NCI-H345 (cell line): ENCODE measurements around the gene STK4.

Experiments used
- DNase-seq: peaks from one replicate; lab custom pipeline; 2025; lab: John Stamatoyannopoulos, UW

Gene STK4

GRCh38 chr20:45111799-45112471 is 145.6 kb downstream of the STK4 start:
- DNase-seq, result no peak

- no peak for DNase-seq
Observed at GRCh38 chr20:45112754-45113153, 146.4 kb downstream of the STK4 start.

DNA sequence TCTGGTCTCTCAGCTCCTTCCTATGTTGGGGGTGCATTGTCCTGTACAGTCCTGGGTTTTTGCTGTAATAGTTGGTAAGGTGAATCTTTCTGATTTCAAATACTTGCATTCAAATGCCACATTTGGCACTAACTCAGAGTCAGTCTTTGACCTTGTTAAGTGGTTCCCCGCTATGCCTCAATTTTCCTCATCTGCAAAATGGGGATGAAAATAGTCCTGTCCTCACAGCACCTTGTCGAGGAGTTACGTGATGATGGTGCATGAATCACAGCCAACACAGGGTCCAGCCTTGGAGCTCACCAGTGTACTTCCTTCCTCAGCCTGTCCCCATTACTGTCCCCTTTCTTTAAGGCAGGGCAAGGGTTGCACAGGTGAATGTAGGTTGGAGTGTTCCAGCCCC is 147.6 kb downstream of the STK4 start:
- DNase-seq, result no peak

DNA sequence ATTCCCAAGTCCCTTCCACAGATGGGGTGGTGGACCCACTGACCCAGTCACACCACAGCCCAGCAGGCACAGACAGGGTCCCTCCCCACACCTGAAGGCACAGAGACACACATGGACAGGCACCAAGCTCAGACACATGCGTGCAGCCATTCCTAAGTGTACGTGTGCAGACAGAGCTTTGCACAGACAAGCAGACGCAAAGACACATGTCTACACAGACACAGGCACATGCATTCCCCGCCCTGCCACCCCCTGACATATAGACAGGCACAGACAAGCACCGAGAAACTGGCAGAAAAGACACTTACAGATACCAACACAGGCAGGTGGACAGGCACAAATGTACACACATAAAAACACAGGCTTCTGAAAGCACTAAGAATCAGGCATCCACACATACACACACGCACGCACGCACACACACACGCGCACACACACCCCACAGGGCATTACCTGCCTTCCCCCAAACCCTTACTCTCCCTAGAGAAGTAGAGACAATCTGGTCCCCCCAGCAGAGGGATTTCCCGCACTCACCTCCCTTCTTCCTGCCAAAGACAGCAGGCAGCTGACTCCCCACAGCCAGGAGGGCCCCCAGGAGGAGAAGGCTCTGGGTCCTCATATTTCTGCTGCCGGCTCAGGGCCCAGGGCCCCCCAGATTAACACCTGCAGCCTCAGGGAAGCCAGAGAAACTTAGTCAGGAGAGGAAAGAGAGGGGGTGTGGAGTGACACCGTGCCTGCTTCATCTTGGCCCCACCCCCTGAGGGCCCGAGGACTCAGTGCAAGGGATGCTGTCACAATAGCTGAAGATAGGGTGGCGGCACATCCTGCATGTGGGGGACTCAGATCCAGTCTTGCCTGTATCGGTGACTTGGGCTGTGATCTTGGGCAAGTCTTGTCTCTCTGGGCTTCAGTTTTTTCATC is 148.4 kb downstream of the STK4 start, which contains the start of gene WFDC5:
Gene WFDC5, minus strand, starts transcription at position 710 of the 921 bp plus-strand sequence. Its CDS starts 91 bp downstream, at position 619.
- DNase-seq, result no peak

- no peak for DNase-seq
Observed at GRCh38 chr20:45115386-45115774, 149.1 kb downstream of the STK4 start.

GRCh38 chr20:45115829-45116228 is 149.5 kb downstream of the STK4 start:
- DNase-seq, result no peak

DNA sequence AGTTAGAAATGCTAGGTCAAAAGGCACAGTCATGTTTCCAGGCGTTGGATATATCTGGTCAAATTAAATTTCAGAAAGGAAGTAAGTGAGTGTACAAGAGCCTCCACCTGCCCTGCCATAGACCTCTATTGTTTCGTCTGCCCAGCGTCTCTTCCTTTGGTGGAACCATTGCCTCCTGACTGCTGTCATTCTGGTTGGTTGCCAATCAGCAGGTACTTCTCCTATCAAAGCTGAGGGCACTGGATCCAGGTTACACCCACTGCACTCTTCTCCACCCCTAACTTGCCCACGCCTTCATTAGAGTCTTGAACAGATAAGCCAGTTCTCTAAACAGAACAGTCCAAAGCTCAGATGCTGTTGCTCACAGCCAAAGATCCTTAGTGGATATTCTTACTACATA is 151.3 kb downstream of the STK4 start:
- no peak for DNase-seq

DNA sequence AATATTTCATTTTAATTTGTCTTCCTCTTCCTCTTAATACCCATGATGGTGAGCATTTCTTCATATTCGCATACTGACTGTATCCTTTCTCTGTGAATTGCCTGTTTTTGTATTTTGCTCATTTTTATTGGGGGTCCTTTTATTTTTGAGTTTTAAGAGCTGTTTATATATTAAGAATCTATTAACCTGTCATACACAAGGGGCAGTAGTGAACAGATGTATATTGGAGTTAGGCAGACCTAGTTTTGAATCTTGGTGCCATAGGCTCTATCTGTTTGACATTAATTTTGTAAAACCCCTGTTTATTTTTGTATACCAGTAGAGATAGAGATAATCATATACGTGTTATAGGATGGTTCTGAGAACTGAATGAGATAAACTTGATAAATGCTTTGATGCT is 151.7 kb downstream of the STK4 start:
- no peak for DNase-seq

- DNase-seq, result no peak
Observed at GRCh38 chr20:45119556-45120266, 153.4 kb downstream of the STK4 start.

DNA sequence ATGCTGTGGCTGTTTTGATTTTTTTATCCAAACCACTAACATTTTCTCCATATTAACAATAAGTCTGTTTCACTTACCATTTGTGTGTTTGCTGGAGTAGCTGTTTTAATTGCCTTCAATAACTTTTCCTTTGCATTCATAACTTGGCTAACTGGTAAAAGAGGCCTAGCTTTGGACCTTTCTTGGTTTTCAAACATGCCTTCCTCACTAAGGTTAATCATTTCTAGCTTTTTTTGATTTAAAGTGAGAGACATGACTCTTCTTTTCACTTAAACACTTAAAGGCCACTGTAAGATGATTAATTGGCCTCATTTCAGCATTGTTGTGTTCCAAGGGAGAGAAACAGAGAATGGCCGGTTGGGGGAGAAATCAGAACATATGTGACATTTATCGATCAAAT is 155.1 kb downstream of the STK4 start:
- DNase-seq, result no peak

GRCh38 chr20:45124365-45124764 is 158.1 kb downstream of the STK4 start, which contains the start of gene WFDC12:
WFDC12 (minus strand) TSS chr20:45124465; CDS start chr20:45124447, 18 bp downstream.
- no peak for DNase-seq

GRCh38 chr20:45128099-45128498 is 161.8 kb downstream of the STK4 start:
- DNase-seq, result no peak
